ENCODE measurements around the gene KANK2. TPM values are rescaled to one million over a fixed set of nuclear protein-coding genes. Genes with fewer than 3 reads are reported as not detected.

KANK2 gene
- total and polyA plus RNA-seq, 2 of the 13 experiments (the other 11 are each of a cell fraction or from before 2014, with no cell fraction given), result 5.7 to 12.9 TPM

DNA sequence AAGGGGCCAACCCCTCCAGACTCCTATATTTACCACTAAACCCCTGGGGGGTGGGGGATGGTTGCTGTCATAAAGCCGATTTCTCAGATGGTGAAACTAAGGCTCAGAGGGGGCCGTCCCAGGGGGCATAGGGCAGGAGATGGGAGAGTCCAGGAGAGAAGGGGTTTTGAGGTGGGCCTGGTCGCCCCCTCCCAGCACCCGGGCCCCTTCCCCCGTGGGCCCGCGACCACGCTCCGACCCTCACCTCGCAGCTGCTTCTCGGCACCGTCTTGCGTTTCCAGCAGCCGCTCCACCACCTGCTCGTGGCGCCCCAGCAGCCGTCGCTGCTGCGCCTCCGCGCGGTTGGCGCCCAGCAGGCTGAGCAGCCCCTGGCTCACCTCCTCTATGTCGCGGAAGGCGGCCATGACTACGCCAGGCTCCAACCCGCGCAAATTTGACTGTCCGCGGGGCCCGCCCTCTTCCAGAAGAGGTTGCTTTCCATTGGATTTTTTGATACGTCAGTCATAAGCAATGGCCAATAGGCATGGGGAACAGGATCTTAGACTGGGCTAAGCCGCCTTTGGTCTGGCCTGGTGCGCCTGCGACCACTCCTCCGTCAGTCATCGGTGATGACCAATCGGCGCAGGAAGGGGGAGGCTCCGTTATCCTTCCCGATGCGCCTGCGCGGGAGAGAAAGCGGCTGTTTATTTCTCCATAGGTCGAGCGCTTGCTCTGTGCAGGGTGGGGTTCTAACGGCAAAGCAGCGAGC lies 41.8 kb downstream of the KANK2 start, which contains the start of gene SPC24 (continued):
- TF ChIP-seq GLI4 (CRISPR knock-in tag; IDR thresholded peaks at IDR 0.05; ENCODE audit: borderline replicate concordance) (no peak), ZNF670 (CRISPR knock-in tag; IDR thresholded peaks at IDR 0.05; ENCODE audit: borderline replicate concordance) (no peak), HOXA9 (CRISPR knock-in tag; IDR thresholded peaks at IDR 0.05; ENCODE audit: borderline replicate concordance) (0 out of 2 replicates have a peak, but pooled peaks have one; percentile 25), ESRRA (CRISPR knock-in tag; IDR thresholded peaks at IDR 0.05; ENCODE audit: low read depth) (no peak), REXO4 (CRISPR knock-in tag; IDR thresholded peaks at IDR 0.05; ENCODE audit: borderline replicate concordance) (no peak), DZIP1 (CRISPR knock-in tag; IDR thresholded peaks at IDR 0.05) (no peak), CC2D1A (CRISPR knock-in tag; IDR thresholded peaks at IDR 0.05) (0 out of 2 replicates have a peak, but pooled peaks have one; percentile 63), IRF1 (CRISPR knock-in tag; IDR thresholded peaks at IDR 0.05; ENCODE audit: low read depth) (no peak), KDM3A (CRISPR knock-in tag; IDR thresholded peaks at IDR 0.05; ENCODE audit: low read depth) (no peak; the same call in 1 of the 2 replicates), ZNF773 (CRISPR knock-in tag; IDR thresholded peaks at IDR 0.05; ENCODE audit: borderline replicate concordance) (no peak), ZEB1 (IDR thresholded peaks at IDR 0.05; ENCODE audit: insufficient replicate concordance, low read depth) (peak; percentile 14), MTA1 (CRISPR knock-in tag; IDR thresholded peaks at IDR 0.05; ENCODE audit: borderline replicate concordance) (no peak), ZNF33B (CRISPR knock-in tag; IDR thresholded peaks at IDR 0.05) (no peak), HDAC6 (IDR thresholded peaks at IDR 0.05; ENCODE audit: low read depth, low read length) (no peak), NFE2L1 (CRISPR knock-in tag; IDR thresholded peaks at IDR 0.05; ENCODE audit: borderline replicate concordance) (no peak), ZNF251 (CRISPR knock-in tag; IDR thresholded peaks at IDR 0.05) (no peak), TOE1 (CRISPR knock-in tag; IDR thresholded peaks at IDR 0.05) (no peak), GFI1 (CRISPR knock-in tag; IDR thresholded peaks at IDR 0.05; ENCODE audit: borderline replicate concordance) (no peak), ZNF552 (CRISPR knock-in tag; IDR thresholded peaks at IDR 0.05; ENCODE audit: borderline replicate concordance) (no peak), KLF13 (CRISPR knock-in tag; IDR thresholded peaks at IDR 0.05) (no peak), ZZZ3 (CRISPR knock-in tag; IDR thresholded peaks at IDR 0.05; ENCODE audit: borderline replicate concordance) (no peak), NFKB2 (CRISPR knock-in tag; IDR thresholded peaks at IDR 0.05; ENCODE audit: borderline replicate concordance) (no peak), ZIK1 (CRISPR knock-in tag; IDR thresholded peaks at IDR 0.05; ENCODE audit: borderline replicate concordance, low read depth) (no peak)
- TF ChIP-seq, protein P1, sequence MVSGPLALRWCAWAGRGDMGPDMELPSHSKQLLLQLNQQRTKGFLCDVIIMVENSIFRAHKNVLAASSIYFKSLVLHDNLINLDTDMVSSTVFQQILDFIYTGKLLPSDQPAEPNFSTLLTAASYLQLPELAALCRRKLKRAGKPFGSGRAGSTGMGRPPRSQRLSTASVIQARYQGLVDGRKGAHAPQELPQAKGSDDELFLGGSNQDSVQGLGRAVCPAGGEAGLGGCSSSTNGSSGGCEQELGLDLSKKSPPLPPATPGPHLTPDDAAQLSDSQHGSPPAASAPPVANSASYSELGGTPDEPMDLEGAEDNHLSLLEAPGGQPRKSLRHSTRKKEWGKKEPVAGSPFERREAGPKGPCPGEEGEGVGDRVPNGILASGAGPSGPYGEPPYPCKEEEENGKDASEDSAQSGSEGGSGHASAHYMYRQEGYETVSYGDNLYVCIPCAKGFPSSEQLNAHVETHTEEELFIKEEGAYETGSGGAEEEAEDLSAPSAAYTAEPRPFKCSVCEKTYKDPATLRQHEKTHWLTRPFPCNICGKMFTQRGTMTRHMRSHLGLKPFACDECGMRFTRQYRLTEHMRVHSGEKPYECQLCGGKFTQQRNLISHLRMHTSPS (CRISPR knock-in tag; IDR thresholded peaks at IDR 0.05; ENCODE audit: low read depth), result no peak

Measured in HepG2 (cell line).